Measurements from ENCODE around the gene DUSP28. TPM values are rescaled to one million over a fixed set of nuclear protein-coding genes. Genes with fewer than 3 reads are reported as not detected.

DUSP28 gene
- total and polyA plus RNA-seq, 2 of the 8 experiments (the other 6 are each of a cell fraction or from before 2014, with no cell fraction given) = 2.1 to 2.3 TPM

DNA sequence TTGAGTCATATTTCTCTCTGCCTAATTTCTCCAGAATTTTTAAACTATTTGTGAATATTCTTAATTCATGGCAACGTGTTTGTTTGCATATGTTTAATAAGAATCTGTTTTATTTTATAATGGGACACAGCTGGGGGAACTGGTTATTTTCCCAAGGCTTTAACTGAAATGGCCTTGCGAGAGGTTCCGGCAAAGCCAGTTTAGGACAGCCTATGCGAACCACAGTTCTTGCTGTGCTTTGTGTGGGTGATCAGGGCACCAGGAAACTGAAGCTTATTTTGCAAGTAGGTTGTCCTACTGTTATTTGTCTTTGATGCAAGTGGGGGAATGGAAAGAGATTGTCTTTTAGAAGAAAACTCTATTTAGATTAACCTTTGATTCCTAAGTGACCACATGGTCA lies 8.9 kb upstream of the DUSP28 start (continued):
- no peak for TF ChIP-seq CHD7 (IDR thresholded peaks at IDR 0.05; ENCODE audit: insufficient replicate concordance, low read length)
- no peak for TF ChIP-seq BCL11A (IDR thresholded peaks at IDR 0.05; ENCODE audit: low read depth in 2 of 2, low read length in 2 of 2)
- TF ChIP-seq CTBP2 (IDR thresholded peaks at IDR 0.05; ENCODE audit: borderline replicate concordance, insufficient read depth, insufficient read length, low read length) = no peak
- no peak for TF ChIP-seq TCF12 (IDR thresholded peaks at IDR 0.05; ENCODE audit: low read depth, low read length)
- TF ChIP-seq CREB1 (IDR thresholded peaks at IDR 0.05) = no peak

Data from H1 (cell line).